ENCODE data around the gene NPS.
A peak's percentile ranks its signal among the peaks of the same experiment; 100 is the strongest.

Gene NPS

GRCh38 chr10:127549009-127549408, at the start of gene NPS:
Gene NPS, plus strand, starts transcription at chr10:127549309. Its CDS starts 60 bp downstream, at chr10:127549369.
- FAIRE-seq (no peak), DNase-seq (ENCODE audit: insufficient read length, low spot score) (no peak)
- no peak for TF ChIP-seq POLR2A (IDR thresholded peaks at IDR 0.05; ENCODE audit: low read depth, low read length)

GRCh38 chr10:127500127-127500526, 49.0 kb upstream of the NPS start:
- DNase-seq (ENCODE audit: insufficient read length, low spot score) (no peak), FAIRE-seq (no peak)
- TF ChIP-seq POLR2A (IDR thresholded peaks at IDR 0.05; ENCODE audit: low read depth, low read length) = no peak

GRCh38 chr10:127506094-127506493, 43.0 kb upstream of the NPS start:
- no peak for TF ChIP-seq POLR2A (IDR thresholded peaks at IDR 0.05; ENCODE audit: low read depth, low read length)
- DNase-seq (ENCODE audit: insufficient read length, low spot score) = no peak
- no peak for FAIRE-seq

GRCh38 chr10:127522298-127522697, 26.8 kb upstream of the NPS start:
- TF ChIP-seq POLR2A (IDR thresholded peaks at IDR 0.05; ENCODE audit: low read depth, low read length) = no peak
- no peak for DNase-seq (ENCODE audit: insufficient read length, low spot score)

GRCh38 chr10:127523476-127523875, 25.6 kb upstream of the NPS start:
- no peak for FAIRE-seq
- no peak for DNase-seq (ENCODE audit: insufficient read length, low spot score)
- no peak for TF ChIP-seq POLR2A (IDR thresholded peaks at IDR 0.05; ENCODE audit: low read depth, low read length)

More at GRCh38 chr10:127522298-127522697, 26.8 kb upstream of the NPS start:
- FAIRE-seq = no peak

- DNase-seq (ENCODE audit: insufficient read length, low spot score) (no peak), FAIRE-seq (no peak)
- TF ChIP-seq POLR2A (IDR thresholded peaks at IDR 0.05; ENCODE audit: low read depth, low read length) = no peak
Measured at GRCh38 chr10:127524229-127524628, 24.9 kb upstream of the NPS start.

- peak; percentile 93 for FAIRE-seq
- DNase-seq (ENCODE audit: insufficient read length, low spot score) = peak; percentile 52
- no peak for TF ChIP-seq POLR2A (IDR thresholded peaks at IDR 0.05; ENCODE audit: low read depth, low read length)
Measured at GRCh38 chr10:127524908-127525665, 24.0 kb upstream of the NPS start.

- TF ChIP-seq POLR2A (IDR thresholded peaks at IDR 0.05; ENCODE audit: low read depth, low read length) = no peak
- no peak for FAIRE-seq
- no peak for DNase-seq (ENCODE audit: insufficient read length, low spot score)
Measured at GRCh38 chr10:127525686-127526085, 23.4 kb upstream of the NPS start.

GRCh38 chr10:127526161-127526560, 22.9 kb upstream of the NPS start:
- TF ChIP-seq POLR2A (IDR thresholded peaks at IDR 0.05; ENCODE audit: low read depth, low read length) = no peak
- no peak for FAIRE-seq
- no peak for DNase-seq (ENCODE audit: insufficient read length, low spot score)

GRCh38 chr10:127527320-127527719, 21.8 kb upstream of the NPS start:
- no peak for FAIRE-seq
- TF ChIP-seq POLR2A (IDR thresholded peaks at IDR 0.05; ENCODE audit: low read depth, low read length) = no peak
- no peak for DNase-seq (ENCODE audit: insufficient read length, low spot score)

- no peak for TF ChIP-seq POLR2A (IDR thresholded peaks at IDR 0.05; ENCODE audit: low read depth, low read length)
- FAIRE-seq = no peak
- no peak for DNase-seq (ENCODE audit: insufficient read length, low spot score)
Measured at GRCh38 chr10:127527891-127528290, 21.2 kb upstream of the NPS start.

- TF ChIP-seq POLR2A (IDR thresholded peaks at IDR 0.05; ENCODE audit: low read depth, low read length) = no peak
- FAIRE-seq (no peak), DNase-seq (ENCODE audit: insufficient read length, low spot score) (no peak)
Measured at GRCh38 chr10:127532193-127532592, 16.9 kb upstream of the NPS start.

- no peak for TF ChIP-seq POLR2A (IDR thresholded peaks at IDR 0.05; ENCODE audit: low read depth, low read length)
- DNase-seq (ENCODE audit: insufficient read length, low spot score) (no peak), FAIRE-seq (no peak)
Measured at GRCh38 chr10:127532659-127533058, 16.4 kb upstream of the NPS start.

- FAIRE-seq (no peak), DNase-seq (ENCODE audit: insufficient read length, low spot score) (no peak)
- TF ChIP-seq POLR2A (IDR thresholded peaks at IDR 0.05; ENCODE audit: low read depth, low read length) = no peak
Measured at GRCh38 chr10:127534074-127534473, 15.0 kb upstream of the NPS start.

- DNase-seq (ENCODE audit: insufficient read length, low spot score) (no peak), FAIRE-seq (no peak)
- TF ChIP-seq POLR2A (IDR thresholded peaks at IDR 0.05; ENCODE audit: low read depth, low read length) = no peak
Measured at GRCh38 chr10:127534496-127534895, 14.6 kb upstream of the NPS start.
